Peyer's patch (tissue), 4 donors: ENCODE results near the gene PRDX5. TPM values are rescaled to one million over a fixed set of nuclear protein-coding genes. Genes with fewer than 3 reads are reported as not detected.
"Not testable (repeated sequence)": the region's sequence is repeated elsewhere in the genome, so short reads cannot be mapped to it uniquely, and the experiment has no call there.

Experiments
- DNase-seq, 3 donors: peaks; one replicate each; pipeline ENCODE4 v3.0.0-alpha.2; 2017 to 2019
- H3K27ac ChIP-seq, 4 donors: fragments of 200-600 bp; sonication (generic); one replicate each; pipeline ENCODE4 v1.5.1; 2016 to 2019
- H3K27me3 ChIP-seq, 2 donors: fragments of 200-600 bp; sonication (generic); one replicate each; pipeline ENCODE4 v1.5.1; 2019
- H3K36me3 ChIP-seq, 3 donors: fragments of 200-600 bp; sonication (generic); one replicate each; pipeline ENCODE4 v1.5.1; 2016 to 2019
- H3K4me1 ChIP-seq, 4 donors: fragments of 200-600 bp; sonication (generic); one replicate each; pipeline ENCODE4 v1.5.1; 2016 to 2019
- H3K4me3 ChIP-seq, 4 donors: fragments of 200-600 bp; sonication (generic); 1 replicate in 3 of 4; 2 replicates in 1 of 4; pipeline ENCODE4 v1.5.1; 2016 to 2019; ENCODE audit warnings: mild to moderate bottlenecking in 1 of 4
- H3K9me3 ChIP-seq, 4 donors: fragments of 200-600 bp; sonication (generic); one replicate each; pipeline ENCODE4 v1.5.1; 2016 to 2019; ENCODE audit warnings: mild to moderate bottlenecking in 1 of 4
- CTCF ChIP-seq, 6 experiments: fragments of 450-650 bp in 4 of 6; fragments of 200-600 bp in 2 of 6; sonication (generic) in 1 of 6; IDR thresholded peaks; one replicate each; pipeline ENCODE4 v1.5.1; 2017 to 2019; ENCODE audit warnings: antibody characterized with exemption in 6 of 6, mild to moderate bottlenecking in 3 of 6, moderate library complexity in 1 of 6
- POLR2A ChIP-seq, 2 donors: fragments of 450-650 bp; IDR thresholded peaks; one replicate each; pipeline ENCODE4 v1.5.1; 2017; ENCODE audit warnings: antibody characterized with exemption in 2 of 2, mild to moderate bottlenecking in 2 of 2, moderate library complexity in 2 of 2
- total RNA-seq, 4 donors: library from RNA; depleted of rRNA; stranded (reverse); fragments of >200 nt; gene quantifications; one replicate each; pipeline ENCODE4 v1.1.0, GENCODE V29; 2016

The PRDX5 gene
- total RNA-seq, 4 donors from 2014 or later = 202 to 345 (median 268) TPM

DNA sequence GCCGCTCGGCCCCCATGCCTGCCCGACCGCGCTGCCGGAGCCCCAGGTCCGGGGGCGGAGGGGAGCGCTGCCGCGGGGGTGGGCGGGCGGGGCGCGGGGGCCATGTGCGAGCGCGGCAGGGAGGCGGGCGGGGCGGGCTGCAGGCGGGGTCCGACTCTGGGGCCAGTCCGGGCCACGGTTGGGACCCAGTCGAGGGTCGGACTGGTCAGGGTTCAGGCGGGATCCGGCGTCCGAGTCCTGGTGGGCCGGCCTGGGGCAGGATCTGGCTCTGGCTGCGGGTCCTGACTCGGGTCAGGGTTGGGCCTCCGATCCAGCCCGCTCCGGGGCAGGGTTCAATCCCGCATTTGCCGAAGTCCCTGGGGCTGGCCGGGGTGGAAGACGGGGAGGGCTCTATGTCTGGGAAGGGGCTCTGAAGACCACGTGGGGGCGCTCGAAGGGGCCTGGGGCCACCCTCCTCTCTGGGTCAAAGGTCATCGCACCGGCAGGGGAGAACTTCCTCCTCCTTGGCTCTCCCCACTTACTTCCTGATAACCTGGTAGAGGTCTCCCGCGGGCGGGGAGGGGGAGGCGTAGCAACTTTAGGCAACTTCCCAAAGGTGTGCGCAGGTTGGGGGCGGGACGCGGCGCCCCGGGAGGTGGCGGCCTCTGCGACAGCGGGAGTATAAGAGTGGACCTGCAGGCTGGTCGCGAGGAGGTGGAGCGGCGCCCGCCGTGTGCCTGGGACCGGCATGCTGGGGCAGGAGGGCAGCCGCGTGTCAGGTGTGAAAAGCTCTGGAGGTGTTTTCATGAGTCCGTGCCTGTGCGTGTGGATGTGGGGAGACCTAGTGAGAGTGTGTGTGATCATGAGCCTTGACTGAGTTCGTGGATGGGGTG is 12.0 kb upstream of the PRDX5 start:
- H3K9me3 ChIP-seq = no peaks in the 10 kb centered on the region
- peak overlapping the region; percentile 82 to 97 (median 92) for H3K4me3 ChIP-seq
- H3K36me3 ChIP-seq = peaks cover 0 to 13% (median 0%) of the 10 kb centered on the region in 3 donors
- peaks cover 3 to 34% (median 15%) of the 10 kb centered on the region in 4 donors for H3K4me1 ChIP-seq
- peak in 3 of 6 experiments; percentile 1 to 25 (median 14) for TF ChIP-seq CTCF (IDR thresholded peaks at IDR 0.05)
- peak; percentile 71 to 74 for TF ChIP-seq POLR2A (IDR thresholded peaks at IDR 0.05)
- H3K27me3 ChIP-seq = no peaks in the 10 kb centered on the region
- peak; percentile 82 to 94 (median 87) for DNase-seq
- H3K27ac ChIP-seq = peak overlapping the region; percentile 85 to 100 (median 96)

DNA sequence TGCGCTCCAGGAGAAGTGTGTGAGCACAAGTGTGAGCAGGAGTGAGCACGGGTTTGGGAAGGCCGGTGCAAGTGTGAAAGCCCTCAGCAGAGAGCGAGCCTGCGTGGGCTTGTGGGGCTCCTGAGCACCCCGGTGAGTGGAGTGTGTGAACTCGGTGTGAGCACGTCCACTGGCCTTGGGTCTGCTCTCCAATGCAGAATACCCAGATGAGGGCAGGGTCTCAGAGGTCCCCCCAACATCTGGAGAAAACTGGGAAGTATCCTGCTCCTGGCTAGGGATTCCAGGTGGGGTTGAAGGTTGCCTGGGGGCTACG is 11.4 kb upstream of the PRDX5 start:
- no peaks in the 10 kb centered on the region for H3K9me3 ChIP-seq
- H3K4me3 ChIP-seq = peak overlapping the region; percentile 82 to 97 (median 92)
- peaks cover 3 to 34% (median 13%) of the 10 kb centered on the region in 4 donors for H3K4me1 ChIP-seq
- H3K27ac ChIP-seq = peak overlapping the region; percentile 85 to 100 (median 96)
- H3K36me3 ChIP-seq = peaks cover 0 to 13% (median 0%) of the 10 kb centered on the region in 3 donors
- no peak for DNase-seq
- TF ChIP-seq POLR2A (IDR thresholded peaks at IDR 0.05) (peak in 1 of 2 donors; percentile 1), CTCF (IDR thresholded peaks at IDR 0.05) (no peak)
- H3K27me3 ChIP-seq = no peaks in the 10 kb centered on the region

GRCh38 chr11:64306876-64307622 is 10.9 kb upstream of the PRDX5 start:
- TF ChIP-seq POLR2A (IDR thresholded peaks at IDR 0.05) (no peak), CTCF (IDR thresholded peaks at IDR 0.05) (no peak)
- Histone ChIP-seq H3K4me1 (peaks cover 3 to 34% (median 13%) of the 10 kb centered on the region in 4 donors), H3K27me3 (no peaks in the 10 kb centered on the region), H3K4me3 (peak overlapping the region; percentile 82 to 97 (median 92)), H3K27ac (peak overlapping the region; percentile 85 to 100 (median 96)), H3K36me3 (peaks cover 0 to 13% (median 0%) of the 10 kb centered on the region in 3 donors), H3K9me3 (no peaks in the 10 kb centered on the region)
- DNase-seq = peak in 2 of 3 donors; percentile 69 to 78

DNA sequence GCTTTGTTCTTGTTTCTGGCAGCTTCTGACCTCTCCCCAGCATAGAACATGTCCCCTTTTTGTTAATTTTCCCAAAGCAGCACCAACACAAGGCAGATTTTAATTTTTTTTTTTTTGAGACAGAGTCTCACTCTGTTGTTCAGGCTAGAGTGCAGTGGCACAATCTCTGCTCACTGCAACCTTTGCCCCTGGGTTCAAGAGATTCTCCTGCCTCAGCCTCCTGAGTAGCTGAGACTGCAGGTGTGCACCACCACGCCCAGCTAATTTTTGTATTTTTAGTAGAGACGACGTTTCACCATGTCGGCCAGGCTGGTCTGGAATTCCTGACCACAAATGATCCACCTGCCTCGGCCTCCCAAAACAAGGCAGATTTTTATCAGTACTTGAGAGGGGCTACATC is 10.1 kb upstream of the PRDX5 start:
- H3K9me3 ChIP-seq, H3K27me3 ChIP-seq, DNase-seq: not testable (repeated sequence)
- Histone ChIP-seq H3K27ac (peak overlapping the region in 3 of 4 donors; percentile 85 to 100 (median 98)), H3K4me1 (peaks cover 3 to 40% (median 13%) of the 10 kb centered on the region in 4 donors), H3K4me3 (peak overlapping the region in 2 of 4 donors; percentile 96 to 97), H3K36me3 (peaks cover 0 to 16% (median 0%) of the 10 kb centered on the region in 3 donors)

DNA sequence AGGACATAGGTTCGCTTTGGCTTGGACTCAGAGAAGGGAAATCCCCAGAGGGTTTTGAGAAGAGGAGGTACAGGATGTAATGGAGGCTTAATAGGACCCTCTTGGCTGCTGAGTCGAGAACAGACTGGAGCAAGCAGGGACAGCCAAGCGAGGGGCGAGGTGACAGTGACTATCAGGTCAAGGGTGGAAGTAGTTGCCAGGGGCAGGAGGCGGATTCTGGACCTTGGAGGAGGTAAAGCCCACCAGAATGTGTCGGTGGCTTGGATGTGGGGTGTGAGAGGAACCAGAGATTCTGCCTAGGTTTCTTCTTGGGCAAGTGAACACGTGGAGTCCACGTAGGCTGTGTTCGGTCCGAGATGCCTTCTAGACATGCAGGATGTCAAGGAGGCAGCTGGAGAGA is 5.0 kb upstream of the PRDX5 start:
- peaks cover 0 to 54% (median 0%) of the 10 kb centered on the region in 4 donors for H3K4me1 ChIP-seq
- no peak for DNase-seq
- H3K27ac ChIP-seq = peak overlapping the region in 3 of 4 donors; percentile 38 to 70 (median 55)
- no peaks in the 10 kb centered on the region for H3K9me3 ChIP-seq
- H3K36me3 ChIP-seq = peaks cover 0 to 41% (median 0%) of the 10 kb centered on the region in 3 donors
- H3K27me3 ChIP-seq = no peaks in the 10 kb centered on the region
- H3K4me3 ChIP-seq = no peak overlapping the region
- TF ChIP-seq CTCF (IDR thresholded peaks at IDR 0.05) (no peak), POLR2A (IDR thresholded peaks at IDR 0.05) (no peak)
